NCI-H2081 (cell line): Measurements from ENCODE around the gene CTPS1.
A peak's percentile ranks its signal among the peaks of the same experiment; 100 is the strongest.

Experiments
- DNase-seq, 2 experiments: peaks; one replicate each; lab custom pipeline; 2025; lab: John Stamatoyannopoulos, UW

CTPS1 gene

DNA sequence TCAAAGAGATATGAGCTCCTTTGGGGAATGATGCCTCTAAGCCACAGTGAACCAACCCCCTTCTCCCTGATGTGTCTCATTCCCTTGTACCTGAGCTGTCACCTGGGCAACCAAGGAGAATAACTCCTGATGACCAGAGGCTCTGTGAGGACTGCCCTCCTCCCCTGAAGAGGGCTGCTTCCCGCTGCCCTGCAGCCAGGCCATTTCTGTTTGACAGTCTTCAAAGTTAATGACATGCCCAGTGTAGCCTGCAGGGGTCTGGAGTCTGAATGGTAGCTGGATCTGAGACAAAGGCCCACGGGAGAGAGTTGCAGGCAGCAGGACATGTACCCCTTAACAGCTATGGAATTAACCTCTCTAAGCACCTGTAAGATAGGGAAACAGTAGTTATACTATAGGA lies 45.5 kb downstream of the CTPS1 start:
- DNase-seq = no peak

DNA sequence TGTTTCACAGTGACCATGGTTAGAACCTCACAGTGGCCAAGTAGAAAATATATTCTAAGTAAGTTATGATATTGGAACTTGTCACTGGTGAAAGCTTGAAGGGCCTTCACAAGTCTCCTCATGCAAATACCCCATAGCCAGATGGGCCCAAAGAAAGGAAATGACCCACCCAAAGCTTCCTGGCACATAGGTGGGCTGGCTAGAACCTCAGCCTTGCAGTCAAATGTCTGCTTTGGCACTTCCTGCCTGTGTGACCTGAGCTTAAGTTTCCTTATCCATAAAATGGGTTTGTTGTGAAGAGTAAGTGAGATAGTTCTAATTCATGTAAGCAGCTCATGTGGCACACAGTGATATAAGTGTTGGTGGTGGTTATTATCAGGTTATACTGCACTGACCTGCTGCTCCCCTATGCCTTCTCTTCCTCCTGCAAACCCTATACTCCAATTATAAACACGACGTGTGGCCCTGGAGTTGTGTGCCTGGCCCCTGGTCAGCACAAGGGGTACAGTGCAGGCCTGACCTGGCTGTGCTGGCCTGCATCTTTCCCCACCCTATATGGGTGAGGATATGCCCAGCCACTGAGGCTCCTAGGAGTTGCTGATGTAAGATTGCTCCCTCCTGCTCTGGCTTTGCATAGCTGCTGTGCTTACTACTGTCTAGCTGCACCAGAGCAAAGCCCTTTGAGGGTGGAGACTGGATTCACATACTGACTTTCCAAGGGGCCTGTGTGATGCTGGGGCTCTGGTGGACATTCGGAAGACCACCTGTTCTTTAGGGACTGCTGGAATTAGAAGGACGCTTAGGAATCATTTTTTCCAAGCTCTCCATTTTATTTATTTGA lies 46.7 kb downstream of the CTPS1 start:
- no peak for DNase-seq

DNA sequence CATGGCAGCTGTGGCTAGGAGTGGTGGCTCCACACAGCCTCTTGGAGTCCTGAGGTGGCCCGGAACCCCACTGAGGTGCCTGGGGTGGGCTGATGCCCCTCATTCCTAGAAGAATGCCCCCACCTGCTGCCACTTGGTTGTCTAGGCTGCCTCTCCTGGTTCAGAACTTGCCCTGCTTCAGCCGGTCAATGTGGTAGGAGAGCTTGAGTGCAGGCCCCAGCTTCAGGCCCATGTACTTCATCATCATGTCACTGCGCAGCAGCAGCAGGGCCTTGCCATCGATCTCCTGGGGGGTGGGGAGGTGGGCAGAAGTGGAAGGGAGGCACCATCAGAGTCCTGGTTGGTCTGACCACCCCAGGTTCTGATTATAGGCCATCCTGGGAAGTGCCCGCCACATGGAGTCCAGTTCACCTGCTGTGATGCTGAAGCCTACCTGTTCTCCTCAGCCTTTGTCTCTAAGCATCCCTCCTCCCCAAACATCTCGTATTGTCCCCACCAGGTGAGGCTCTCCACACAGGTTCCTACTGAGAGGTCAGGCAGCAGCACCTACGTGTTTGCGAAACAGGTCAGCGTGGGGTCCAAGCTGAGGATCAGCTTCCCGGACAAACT lies 48.6 kb downstream of the CTPS1 start:
- no peak for DNase-seq

- DNase-seq = no peak
Measured at GRCh38 chr1:41030872-41031616, 51.5 kb downstream of the CTPS1 start.

GRCh38 chr1:41032147-41032546 lies 52.7 kb downstream of the CTPS1 start:
- no peak for DNase-seq

GRCh38 chr1:41033272-41033671 lies 53.8 kb downstream of the CTPS1 start:
- DNase-seq = no peak

DNA sequence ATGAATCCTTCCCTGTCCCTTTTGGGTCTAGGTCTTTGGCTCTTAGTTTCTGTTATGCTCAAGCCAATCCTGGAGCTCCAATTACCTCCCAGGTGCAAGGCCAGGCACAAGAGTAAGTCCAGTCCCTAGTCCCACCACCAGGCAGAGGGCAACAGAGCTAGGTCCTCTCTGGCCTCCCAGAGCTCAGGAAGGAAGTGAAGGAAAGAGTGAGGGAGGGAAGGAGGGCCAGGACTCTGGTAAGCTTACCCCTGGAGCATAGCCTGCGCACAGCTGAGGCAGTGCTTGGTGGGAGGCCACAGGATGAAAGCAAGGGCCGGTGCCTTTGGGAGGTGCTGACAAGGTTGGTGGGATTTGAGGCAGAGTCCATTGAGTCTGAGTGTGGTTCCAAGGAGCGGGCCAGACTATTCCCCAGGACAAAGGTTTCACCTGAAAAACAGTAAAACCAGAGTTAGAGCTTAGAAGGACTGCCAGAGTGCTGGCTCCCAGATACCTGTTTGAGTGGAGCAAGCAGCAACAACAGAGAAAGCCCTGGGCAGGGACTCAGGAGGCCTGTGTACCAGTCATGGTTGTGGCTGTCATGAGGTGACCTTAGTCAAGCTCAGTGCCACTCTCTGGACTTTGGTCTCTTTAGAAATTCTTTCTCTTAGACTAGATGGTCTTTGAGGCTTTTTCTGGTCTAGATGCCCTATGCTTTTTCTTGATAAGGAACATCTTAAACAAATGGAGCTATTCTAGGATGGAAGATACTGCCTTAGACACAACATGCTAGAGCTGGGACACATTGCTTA lies 57.8 kb downstream of the CTPS1 start:
- DNase-seq = no peak

DNA sequence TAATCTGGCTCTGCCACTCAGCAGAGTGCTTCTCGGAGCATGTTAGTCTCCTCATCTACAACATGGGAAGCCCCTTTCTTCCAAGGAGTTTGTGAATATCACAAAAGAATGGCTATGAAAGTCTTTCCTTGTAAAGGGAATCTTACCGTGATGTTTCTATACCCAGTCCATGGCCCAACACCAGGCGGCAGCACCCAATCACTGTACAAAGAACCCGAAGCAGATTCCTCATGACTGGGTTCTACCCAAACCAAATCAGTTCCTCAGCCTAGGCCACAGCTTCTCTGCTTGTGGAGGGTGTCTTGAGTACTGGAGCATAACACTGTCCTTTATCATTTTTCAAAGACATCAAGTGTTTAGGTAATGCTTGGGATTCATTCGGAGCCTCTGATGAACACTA lies 58.6 kb downstream of the CTPS1 start:
- no peak for DNase-seq

GRCh38 chr1:41041614-41042270 lies 62.2 kb downstream of the CTPS1 start:
- no peak for DNase-seq

GRCh38 chr1:41044187-41044586 lies 64.7 kb downstream of the CTPS1 start:
- DNase-seq = no peak

DNA sequence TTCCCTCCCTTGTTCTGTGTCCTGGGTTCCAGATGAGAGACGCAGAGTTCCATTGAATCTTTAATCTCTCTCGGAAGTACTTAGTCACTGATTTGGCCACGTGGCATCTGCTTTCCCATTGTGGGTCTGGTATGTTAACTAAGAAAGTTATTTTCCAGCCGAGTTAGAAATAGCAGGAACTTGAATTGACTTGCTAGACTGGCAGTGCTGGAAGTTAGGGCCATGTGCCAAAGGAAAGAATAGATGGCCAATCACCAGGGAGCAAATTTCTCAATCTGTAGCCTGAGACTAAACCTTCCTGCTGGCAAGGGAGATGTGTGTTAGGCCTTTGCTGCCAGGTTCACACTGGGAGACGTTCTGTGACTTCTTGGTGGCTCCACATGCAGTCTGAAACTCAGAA lies 66.2 kb downstream of the CTPS1 start:
- no peak for DNase-seq

DNA sequence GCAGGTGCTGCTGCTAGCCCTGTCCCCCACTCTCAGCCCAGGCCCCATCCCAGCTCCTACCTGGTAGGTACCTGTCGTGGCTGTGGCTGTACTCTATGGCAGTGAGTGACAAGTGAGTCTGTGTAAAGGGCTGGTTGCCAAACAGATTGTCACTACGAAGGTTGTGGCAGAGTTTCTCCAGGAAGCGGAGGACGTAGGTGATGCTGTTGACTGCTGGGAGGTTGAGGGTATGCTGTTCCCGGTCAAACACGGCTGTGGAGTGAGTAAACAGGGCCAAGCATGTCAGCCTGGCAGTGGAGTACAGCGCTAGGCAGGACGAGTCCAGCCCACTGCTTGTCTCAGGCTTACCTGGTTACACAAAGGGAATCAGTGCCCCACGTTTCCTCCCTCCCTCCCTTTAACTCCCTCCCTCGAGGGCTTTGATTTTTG lies 66.9 kb downstream of the CTPS1 start:
- peak; percentile 18 to 61 for DNase-seq

GRCh38 chr1:41048540-41048939 lies 69.0 kb downstream of the CTPS1 start:
- DNase-seq = no peak

GRCh38 chr1:41051022-41051421 lies 71.5 kb downstream of the CTPS1 start:
- no peak for DNase-seq

GRCh38 chr1:41053316-41053715 lies 73.8 kb downstream of the CTPS1 start:
- no peak for DNase-seq

- no peak for DNase-seq
Measured at GRCh38 chr1:41056907-41057306, 77.4 kb downstream of the CTPS1 start.
